ENCODE data around the gene TLR9. TPM values are rescaled to one million over a fixed set of nuclear protein-coding genes. Genes with fewer than 3 reads are reported as not detected.

Gene TLR9
- total and polyA plus RNA-seq, 3 donors from 2014 or later: 0.08 to 0.25 (median 0.20) TPM

- H3K4me1 ChIP-seq: peaks cover 38% of the 10 kb centered on the region
- WGBS, 2 donors: 71 to 74% methylated on average over 4 to 6 of the region's 6 CpGs
Observed at GRCh38 chr3:52237006-52237656, 11.7 kb upstream of the TLR9 start.

GRCh38 chr3:52236424-52236886 lies 11.0 kb upstream of the TLR9 start:
- H3K27me3 ChIP-seq: no peaks in the 10 kb centered on the region
- DNase-seq: no peak
- peak overlapping the region in 1 of 2 donors; percentile 93 for H3K27ac ChIP-seq
- H3K4me1 ChIP-seq: peaks cover 38% of the 10 kb centered on the region
- H3K9me3 ChIP-seq: no peaks in the 10 kb centered on the region
- H3K4me3 ChIP-seq: no peak overlapping the region
- intact Hi-C loops (cut with DNase I; ENCODE audit: low total_unique reads): loop anchor here (5.0 kb wide), 1 partner anchor 51 kb away; the partner anchor contains the start of gene GLYCTK
- WGBS, 2 donors: 51 to 64% methylated on average over 4 to 5 of the region's 5 CpGs
- no peaks in the 10 kb centered on the region for H3K36me3 ChIP-seq (ENCODE audit: low read depth, missing control alignments)
- TF ChIP-seq CTCF (IDR thresholded peaks at IDR 0.05): no peak
- no peak for TF ChIP-seq POLR2A (IDR thresholded peaks at IDR 0.05)

More at GRCh38 chr3:52237006-52237656, 11.7 kb upstream of the TLR9 start:
- Histone ChIP-seq H3K36me3 (ENCODE audit: low read depth, missing control alignments) (no peaks in the 10 kb centered on the region), H3K27me3 (no peaks in the 10 kb centered on the region), H3K27ac (peak overlapping the region; percentile 55 to 93), H3K9me3 (no peaks in the 10 kb centered on the region), H3K4me3 (no peak overlapping the region)
- TF ChIP-seq CTCF (IDR thresholded peaks at IDR 0.05): no peak
- TF ChIP-seq POLR2A (IDR thresholded peaks at IDR 0.05): no peak
- DNase-seq: no peak
- intact Hi-C loops (cut with DNase I; ENCODE audit: low total_unique reads): loop anchor here (5.0 kb wide), 1 partner anchor 50 kb away; the partner anchor contains the start of gene GLYCTK

GRCh38 chr3:52234516-52235447 lies 9.3 kb upstream of the TLR9 start:
- intact Hi-C loops (cut with DNase I; ENCODE audit: low total_unique reads): loop anchor here (5.0 kb wide), 1 partner anchor 53 kb away; the partner anchor contains the start of gene GLYCTK
- no peak overlapping the region for H3K27ac ChIP-seq
- H3K9me3 ChIP-seq: no peaks in the 10 kb centered on the region
- no peak for DNase-seq
- 87 to 89% methylated on average over 15 of the region's 15 CpGs for WGBS, 2 donors
- no peaks in the 10 kb centered on the region for H3K36me3 ChIP-seq (ENCODE audit: low read depth, missing control alignments)
- H3K4me3 ChIP-seq: no peak overlapping the region
- no peaks in the 10 kb centered on the region for H3K27me3 ChIP-seq
- TF ChIP-seq CTCF (IDR thresholded peaks at IDR 0.05) (no peak), POLR2A (IDR thresholded peaks at IDR 0.05) (no peak)
- H3K4me1 ChIP-seq: peaks cover 31% of the 10 kb centered on the region

GRCh38 chr3:52233968-52234367 lies 8.5 kb upstream of the TLR9 start:
- WGBS, 2 donors: 88 to 96% methylated on average over 3 of the region's 3 CpGs
- peaks cover 28% of the 10 kb centered on the region for H3K4me1 ChIP-seq
- no peaks in the 10 kb centered on the region for H3K9me3 ChIP-seq
- no peaks in the 10 kb centered on the region for H3K27me3 ChIP-seq
- DNase-seq: no peak
- H3K27ac ChIP-seq: no peak overlapping the region
- intact Hi-C loops (cut with DNase I; ENCODE audit: low total_unique reads): no loop called here
- TF ChIP-seq CTCF (IDR thresholded peaks at IDR 0.05): no peak
- TF ChIP-seq POLR2A (IDR thresholded peaks at IDR 0.05): no peak
- no peaks in the 10 kb centered on the region for H3K36me3 ChIP-seq (ENCODE audit: low read depth, missing control alignments)
- no peak overlapping the region for H3K4me3 ChIP-seq

Data from testis (tissue), 3 donors.